Memory B cell (primary cell): ENCODE data around the gene LSM3.
A peak's percentile ranks its signal among the peaks of the same experiment; 100 is the strongest.

Experiments used
- ATAC-seq: fragments of 150-1000 bp; cut with Tn5 transposase; 2 replicates; pipeline ENCODE4 v1.10.0; 2021; ENCODE audit warnings: low read depth, mild to moderate bottlenecking, moderate library complexity
- DNase-seq, 2 donors: peaks; one replicate each; pipeline ENCODE4 v3.0.0; 2022; ENCODE audit warnings: low spot score in 2 of 2
- H3K27ac Mint-ChIP-seq: one replicate; pipeline ENCODE4 v1.8.0; 2022; ENCODE audit warnings: mild to moderate bottlenecking, moderate library complexity, mixed read lengths
- H3K27me3 Mint-ChIP-seq: one replicate; pipeline ENCODE4 v1.8.0; 2022; ENCODE audit warnings: mixed read lengths
- H3K36me3 Mint-ChIP-seq: one replicate; pipeline ENCODE4 v1.8.0; 2022; ENCODE audit warnings: mild to moderate bottlenecking, mixed read lengths
- H3K4me1 Mint-ChIP-seq: one replicate; pipeline ENCODE4 v1.8.0; 2022; ENCODE audit warnings: mixed read lengths
- H3K4me3 Mint-ChIP-seq: one replicate; pipeline ENCODE4 v1.8.0; 2022; ENCODE audit warnings: mild to moderate bottlenecking, moderate library complexity, mixed read lengths
- H3K9me3 Mint-ChIP-seq: one replicate; pipeline ENCODE4 v1.8.0; 2022; ENCODE audit warnings: mixed read lengths

LSM3 gene

DNA sequence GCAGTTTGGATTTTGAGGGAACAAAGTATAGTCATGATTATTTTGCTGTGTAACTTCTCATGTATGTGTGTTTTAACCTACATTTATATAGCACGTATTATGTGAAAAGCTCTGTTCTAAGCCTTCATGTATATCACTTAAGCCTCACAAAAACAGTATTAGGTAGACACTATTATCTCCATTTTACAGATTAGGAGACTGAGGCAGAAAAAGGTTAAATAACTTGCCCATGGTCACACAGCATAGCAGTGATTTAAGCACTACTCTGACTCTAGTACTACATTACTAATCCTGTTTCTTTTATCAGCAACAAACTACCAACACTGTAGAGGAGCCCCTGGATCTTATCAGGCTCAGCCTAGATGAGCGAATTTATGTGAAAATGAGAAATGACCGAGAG is 2.6 kb downstream of the LSM3 start:
- no peaks in the 10 kb centered on the region for H3K27me3 Mint-ChIP-seq
- H3K4me3 Mint-ChIP-seq, result no peak overlapping the region
- peaks cover 14% of the 10 kb centered on the region for H3K36me3 Mint-ChIP-seq
- H3K9me3 Mint-ChIP-seq, result no peaks in the 10 kb centered on the region
- ATAC-seq (no peak), DNase-seq (no peak)
- no peak overlapping the region for H3K27ac Mint-ChIP-seq
- peaks cover 26% of the 10 kb centered on the region for H3K4me1 Mint-ChIP-seq

DNA sequence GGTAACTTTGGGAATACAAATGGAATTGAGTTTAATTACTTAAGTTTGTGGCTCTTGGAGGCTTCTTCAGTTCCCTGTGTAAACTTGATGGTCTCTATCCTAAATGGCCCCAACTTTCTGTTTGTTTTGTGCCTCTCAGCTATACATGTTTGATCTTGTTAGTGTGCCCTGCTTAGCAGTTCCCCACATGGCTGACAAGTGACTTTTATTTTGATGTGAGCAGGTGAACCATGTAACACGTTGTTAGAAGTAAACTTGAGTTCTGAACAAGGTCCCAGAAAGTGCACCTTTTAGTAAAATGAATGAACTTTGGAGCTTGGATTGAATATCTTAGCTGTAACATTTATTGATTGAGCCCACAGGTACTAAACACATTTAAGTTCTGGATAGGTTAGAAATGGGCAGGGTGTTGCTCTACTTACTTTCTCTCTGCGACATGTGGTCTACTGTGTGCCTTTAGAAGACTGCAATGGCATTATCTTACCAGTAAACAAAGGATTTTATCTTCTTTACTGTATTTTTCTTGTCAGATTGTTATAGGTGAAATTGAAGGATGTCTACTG is 4.5 kb downstream of the LSM3 start:
- no peak for ATAC-seq
- Mint-ChIP-seq H3K36me3 (peaks cover 23% of the 10 kb centered on the region), H3K4me1 (peaks cover 19% of the 10 kb centered on the region), H3K27me3 (no peaks in the 10 kb centered on the region), H3K9me3 (no peaks in the 10 kb centered on the region), H3K4me3 (no peak overlapping the region), H3K27ac (no peak overlapping the region)
- DNase-seq, result no peak

DNA sequence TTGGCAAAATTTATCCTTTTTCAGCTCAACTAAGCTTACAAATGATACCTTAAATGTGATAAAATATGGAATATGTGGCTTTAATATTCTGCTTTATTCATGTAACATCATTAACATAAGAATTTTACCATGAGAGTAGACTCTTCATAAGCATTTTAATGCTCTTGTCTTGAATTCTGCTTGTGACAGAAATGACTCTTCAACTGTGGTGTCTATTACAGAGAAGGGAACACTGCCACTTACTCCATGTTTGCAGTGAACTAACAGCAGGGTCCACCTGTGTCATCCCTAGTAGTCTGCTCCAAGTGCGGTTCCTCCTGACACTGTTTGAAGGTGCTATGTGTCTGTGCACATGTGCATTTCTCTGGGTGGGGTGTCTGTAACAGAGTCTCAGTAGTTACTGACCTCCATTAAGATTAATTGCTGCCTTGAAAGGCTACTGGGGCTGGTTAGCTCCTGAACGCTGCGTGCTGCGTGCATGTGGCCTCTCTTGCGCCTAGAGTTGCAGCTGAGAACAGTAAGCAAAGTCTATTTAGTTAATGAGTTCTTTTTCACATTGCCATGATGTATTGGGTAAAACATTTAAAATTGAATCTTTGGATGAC is 8.3 kb downstream of the LSM3 start:
- Mint-ChIP-seq H3K9me3 (no peaks in the 10 kb centered on the region), H3K4me1 (peaks cover 30% of the 10 kb centered on the region), H3K27ac (no peak overlapping the region), H3K36me3 (peaks cover 52% of the 10 kb centered on the region), H3K27me3 (no peaks in the 10 kb centered on the region), H3K4me3 (no peak overlapping the region)
- ATAC-seq (no peak), DNase-seq (no peak)

DNA sequence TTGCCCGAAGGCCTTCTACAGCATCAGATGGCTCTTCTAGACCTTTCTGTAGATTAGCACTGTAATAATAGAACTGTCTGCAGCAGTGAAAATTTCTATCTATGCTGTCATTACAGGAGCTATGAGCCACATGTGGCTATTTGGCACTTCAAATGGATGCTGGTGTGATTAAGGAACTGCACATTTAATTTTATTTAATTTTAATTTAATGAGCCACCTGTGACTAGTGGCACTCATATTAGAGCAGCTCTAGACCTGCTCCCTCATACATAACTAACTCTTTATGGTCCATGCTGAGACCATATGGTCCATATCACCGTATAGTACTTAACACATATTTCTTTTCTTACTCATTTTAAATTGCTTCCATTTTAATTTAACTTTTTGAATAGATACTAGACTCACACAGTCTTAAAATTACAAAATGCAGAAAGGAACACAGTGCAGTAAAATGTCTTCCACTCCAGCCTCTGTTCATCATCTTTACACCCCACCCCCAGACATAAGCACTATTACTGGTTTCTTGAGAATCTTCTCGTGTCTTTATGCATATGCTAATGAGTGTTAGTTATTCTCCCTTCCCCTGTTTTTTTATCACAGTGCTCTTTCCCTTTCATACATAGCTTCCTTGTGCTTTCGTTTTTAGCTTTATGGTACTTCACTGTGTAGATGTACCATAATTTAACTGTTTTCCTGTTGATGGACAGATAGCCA is 9.6 kb downstream of the LSM3 start:
- no peak overlapping the region for H3K4me3 Mint-ChIP-seq
- ATAC-seq (no peak), DNase-seq (no peak)
- peak overlapping the region; percentile 10 for H3K27ac Mint-ChIP-seq
- H3K27me3 Mint-ChIP-seq, result no peaks in the 10 kb centered on the region
- H3K4me1 Mint-ChIP-seq, result peaks cover 29% of the 10 kb centered on the region
- H3K36me3 Mint-ChIP-seq, result peaks cover 49% of the 10 kb centered on the region
- no peaks in the 10 kb centered on the region for H3K9me3 Mint-ChIP-seq

DNA sequence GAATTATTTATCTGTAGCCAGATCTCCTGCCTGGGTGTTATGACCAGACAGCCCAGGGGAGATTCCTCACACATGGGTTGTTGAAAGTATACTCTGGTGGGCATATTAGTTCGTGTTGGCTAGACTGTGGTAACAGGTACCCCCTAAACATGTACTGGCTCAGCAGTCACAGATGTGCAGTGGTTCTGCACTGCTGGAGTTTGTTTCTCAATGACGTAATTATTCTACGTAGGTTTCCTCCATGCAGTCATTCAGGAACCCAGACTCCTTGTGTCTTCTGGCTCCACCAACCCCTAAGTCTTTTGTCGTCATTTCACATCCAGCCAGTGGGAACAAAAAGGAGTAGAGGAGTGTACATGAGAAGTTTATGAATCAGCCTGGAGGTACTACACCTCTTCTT is 16.2 kb downstream of the LSM3 start:
- DNase-seq, result no peak
- H3K27me3 Mint-ChIP-seq, result no peaks in the 10 kb centered on the region
- H3K9me3 Mint-ChIP-seq, result no peaks in the 10 kb centered on the region
- peaks cover 33% of the 10 kb centered on the region for H3K36me3 Mint-ChIP-seq
- H3K4me3 Mint-ChIP-seq, result no peak overlapping the region
- peaks cover 19% of the 10 kb centered on the region for H3K4me1 Mint-ChIP-seq
- peak; percentile 67 for ATAC-seq
- no peak overlapping the region for H3K27ac Mint-ChIP-seq

DNA sequence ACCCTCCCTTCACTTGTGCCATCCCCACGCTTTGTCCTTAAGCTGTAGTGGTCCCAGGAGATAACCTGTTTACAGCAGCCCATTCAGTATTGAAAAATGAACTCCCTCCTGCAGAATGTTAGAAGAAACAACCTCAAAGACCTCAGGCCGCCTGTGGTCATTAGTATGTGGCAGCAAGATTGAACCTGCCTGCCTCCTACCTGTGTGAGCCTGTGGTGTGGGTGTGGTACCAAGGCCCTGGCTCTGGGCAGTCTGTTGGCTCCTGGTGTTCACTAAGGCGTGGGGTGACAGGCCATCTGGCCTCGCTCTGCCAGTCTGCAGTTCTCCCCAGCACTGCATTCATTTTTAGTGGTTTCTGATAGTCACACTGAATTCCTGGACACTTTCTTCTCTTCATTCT is 21.0 kb downstream of the LSM3 start:
- Mint-ChIP-seq H3K27ac (no peak overlapping the region), H3K9me3 (no peaks in the 10 kb centered on the region), H3K36me3 (peaks cover 18% of the 10 kb centered on the region), H3K27me3 (no peaks in the 10 kb centered on the region), H3K4me1 (peaks cover 4% of the 10 kb centered on the region), H3K4me3 (no peak overlapping the region)
- ATAC-seq (no peak), DNase-seq (no peak)

DNA sequence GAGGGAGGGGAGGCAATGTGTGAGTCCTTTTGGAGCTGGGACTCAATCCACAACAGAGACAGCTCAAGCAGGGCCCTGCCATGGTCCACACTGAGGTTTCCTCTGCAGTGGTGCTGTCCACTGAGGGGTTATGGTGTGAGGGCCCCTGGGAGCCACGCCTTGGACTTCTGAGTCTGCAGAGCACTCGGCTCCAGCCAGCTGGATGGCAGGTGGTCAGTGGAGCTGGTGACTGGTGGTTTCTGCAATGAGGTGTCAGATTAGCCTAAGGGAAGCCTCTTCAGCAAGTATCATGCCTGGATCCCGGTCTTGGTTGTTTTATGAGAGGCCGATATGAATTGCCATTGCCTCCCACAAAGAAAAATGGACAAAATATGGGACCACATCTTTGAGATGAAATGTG is 21.7 kb downstream of the LSM3 start:
- DNase-seq (no peak), ATAC-seq (no peak)
- no peaks in the 10 kb centered on the region for H3K27me3 Mint-ChIP-seq
- no peak overlapping the region for H3K27ac Mint-ChIP-seq
- no peaks in the 10 kb centered on the region for H3K9me3 Mint-ChIP-seq
- H3K36me3 Mint-ChIP-seq, result peaks cover 16% of the 10 kb centered on the region
- peaks cover 4% of the 10 kb centered on the region for H3K4me1 Mint-ChIP-seq
- H3K4me3 Mint-ChIP-seq, result no peak overlapping the region

DNA sequence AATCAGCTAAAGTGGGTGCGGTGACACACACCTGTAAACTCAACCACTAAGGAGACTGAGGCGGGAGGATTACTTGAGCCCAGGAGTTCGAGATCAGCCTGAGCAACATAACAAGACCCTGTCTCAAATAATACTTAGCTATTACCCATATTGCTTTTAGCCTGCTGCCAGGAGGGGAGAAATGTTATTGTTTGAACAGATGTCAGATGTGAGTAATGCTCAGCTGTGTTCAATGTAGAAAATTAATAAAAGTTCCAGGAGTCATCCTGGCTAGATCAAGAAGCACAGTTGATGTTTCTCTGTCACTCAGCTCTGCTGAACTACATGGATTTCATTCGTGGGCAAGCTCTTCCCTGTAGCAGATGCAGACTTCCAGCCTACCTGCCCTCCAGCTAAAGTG is 22.2 kb downstream of the LSM3 start:
- no peaks in the 10 kb centered on the region for H3K9me3 Mint-ChIP-seq
- no peaks in the 10 kb centered on the region for H3K27me3 Mint-ChIP-seq
- H3K27ac Mint-ChIP-seq, result no peak overlapping the region
- DNase-seq (no peak), ATAC-seq (no peak)
- peaks cover 4% of the 10 kb centered on the region for H3K4me1 Mint-ChIP-seq
- H3K36me3 Mint-ChIP-seq, result peaks cover 16% of the 10 kb centered on the region
- H3K4me3 Mint-ChIP-seq, result no peak overlapping the region

DNA sequence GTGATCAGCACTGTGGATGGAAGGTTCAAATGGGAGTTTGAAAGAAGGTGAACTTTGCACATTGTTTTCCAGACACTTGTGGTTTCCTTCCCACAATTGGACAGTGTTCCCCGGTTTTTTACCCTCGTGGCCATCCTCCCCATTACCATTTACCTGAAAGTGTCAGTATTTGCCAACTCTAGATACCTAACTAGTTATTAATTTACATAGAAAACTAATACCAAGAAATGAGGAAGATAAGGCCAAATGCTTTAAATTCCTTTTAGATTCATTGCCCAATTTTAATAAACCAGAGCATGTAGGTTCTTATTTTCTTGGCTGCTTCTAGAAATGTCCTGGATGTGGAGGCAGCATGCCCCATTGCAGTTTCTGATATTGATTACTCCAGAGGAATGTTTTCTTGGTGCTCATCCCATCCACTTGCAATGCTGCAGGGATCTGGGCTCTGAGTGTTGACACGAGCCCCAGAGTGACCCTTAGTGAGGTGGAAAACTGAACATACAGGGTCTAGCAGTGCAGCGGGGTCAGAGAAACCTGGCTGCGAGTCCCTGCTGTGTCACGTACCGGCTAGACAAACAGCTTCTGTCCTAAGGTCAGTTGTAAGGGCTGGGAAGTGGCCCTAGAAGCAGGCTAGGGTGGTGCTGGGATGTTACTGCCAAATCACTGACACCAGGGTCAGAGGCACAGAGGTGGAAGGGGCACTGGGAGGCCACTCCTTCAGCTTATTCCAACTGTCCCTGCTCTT is 23.5 kb downstream of the LSM3 start:
- H3K4me3 Mint-ChIP-seq, result no peak overlapping the region
- no peak for DNase-seq
- peaks cover 4% of the 10 kb centered on the region for H3K4me1 Mint-ChIP-seq
- no peak for ATAC-seq
- H3K27me3 Mint-ChIP-seq, result no peaks in the 10 kb centered on the region
- H3K36me3 Mint-ChIP-seq, result peaks cover 14% of the 10 kb centered on the region
- no peaks in the 10 kb centered on the region for H3K9me3 Mint-ChIP-seq
- H3K27ac Mint-ChIP-seq, result no peak overlapping the region

DNA sequence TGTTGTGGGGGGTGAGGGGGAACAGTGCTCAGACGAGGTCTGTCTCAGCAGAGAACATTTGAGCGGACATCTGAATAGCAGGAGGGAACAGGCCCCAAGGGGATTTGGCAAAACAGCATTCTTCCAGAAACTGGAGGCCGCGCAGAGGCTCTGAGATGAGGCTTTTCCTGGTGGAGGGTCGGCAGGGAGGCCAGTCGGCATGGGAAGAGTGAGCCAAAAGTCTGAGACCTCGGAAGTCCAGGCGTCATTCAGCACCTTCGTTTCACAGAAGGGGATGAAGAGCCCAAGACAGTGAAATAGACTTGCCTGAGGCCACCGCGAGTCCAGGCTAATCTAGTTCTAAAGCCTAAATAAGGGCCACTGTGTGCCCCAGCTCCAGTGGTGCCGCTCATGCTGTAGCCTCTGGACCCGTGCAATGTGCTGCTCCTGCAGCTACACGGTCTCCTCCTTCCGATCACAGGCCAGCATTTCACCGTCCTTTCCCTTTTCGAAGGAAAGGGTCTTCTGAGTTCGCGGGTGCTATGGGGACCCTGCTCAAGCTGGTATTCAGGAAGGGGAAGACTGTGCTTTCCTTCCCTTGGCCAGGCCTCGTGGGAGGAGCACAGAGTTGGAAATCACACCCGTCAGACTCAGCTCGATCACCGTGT is 24.4 kb downstream of the LSM3 start:
- Mint-ChIP-seq H3K27me3 (no peaks in the 10 kb centered on the region), H3K4me1 (peaks cover 4% of the 10 kb centered on the region), H3K27ac (no peak overlapping the region), H3K4me3 (no peak overlapping the region), H3K9me3 (no peaks in the 10 kb centered on the region), H3K36me3 (peaks cover 8% of the 10 kb centered on the region)
- no peak for ATAC-seq
- no peak for DNase-seq

DNA sequence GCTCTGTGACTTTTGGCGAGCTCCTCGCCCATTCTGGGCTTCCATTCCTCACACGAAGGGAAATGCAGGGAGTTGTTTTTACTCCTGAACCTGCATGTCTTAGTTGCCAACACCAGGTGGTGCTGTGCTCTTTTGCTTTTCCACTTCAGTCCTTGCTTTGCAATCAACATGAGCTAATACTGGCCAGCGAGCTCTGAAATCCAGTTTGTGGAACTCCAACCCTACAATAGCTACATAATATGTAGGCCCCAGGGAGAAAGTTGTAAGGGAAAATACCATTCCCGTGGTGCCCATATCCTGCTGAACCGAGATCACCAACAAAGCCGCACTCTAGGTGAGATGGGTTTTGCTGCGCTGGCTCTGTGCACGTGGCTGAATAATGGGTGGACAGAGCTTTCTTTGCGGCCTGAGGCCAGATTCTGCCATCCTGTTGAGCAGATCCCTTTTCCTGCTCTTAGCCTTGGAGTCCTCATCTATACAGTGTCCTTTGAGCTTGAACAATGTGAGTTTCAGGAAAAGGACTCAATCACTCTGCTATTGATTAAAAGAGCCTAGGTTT is 25.0 kb downstream of the LSM3 start:
- DNase-seq (peak; percentile 29 to 31), ATAC-seq (peak; percentile 56)
- H3K36me3 Mint-ChIP-seq, result peaks cover 6% of the 10 kb centered on the region
- no peak overlapping the region for H3K4me3 Mint-ChIP-seq
- no peaks in the 10 kb centered on the region for H3K27me3 Mint-ChIP-seq
- no peaks in the 10 kb centered on the region for H3K9me3 Mint-ChIP-seq
- H3K27ac Mint-ChIP-seq, result no peak overlapping the region
- H3K4me1 Mint-ChIP-seq, result peaks cover 4% of the 10 kb centered on the region

DNA sequence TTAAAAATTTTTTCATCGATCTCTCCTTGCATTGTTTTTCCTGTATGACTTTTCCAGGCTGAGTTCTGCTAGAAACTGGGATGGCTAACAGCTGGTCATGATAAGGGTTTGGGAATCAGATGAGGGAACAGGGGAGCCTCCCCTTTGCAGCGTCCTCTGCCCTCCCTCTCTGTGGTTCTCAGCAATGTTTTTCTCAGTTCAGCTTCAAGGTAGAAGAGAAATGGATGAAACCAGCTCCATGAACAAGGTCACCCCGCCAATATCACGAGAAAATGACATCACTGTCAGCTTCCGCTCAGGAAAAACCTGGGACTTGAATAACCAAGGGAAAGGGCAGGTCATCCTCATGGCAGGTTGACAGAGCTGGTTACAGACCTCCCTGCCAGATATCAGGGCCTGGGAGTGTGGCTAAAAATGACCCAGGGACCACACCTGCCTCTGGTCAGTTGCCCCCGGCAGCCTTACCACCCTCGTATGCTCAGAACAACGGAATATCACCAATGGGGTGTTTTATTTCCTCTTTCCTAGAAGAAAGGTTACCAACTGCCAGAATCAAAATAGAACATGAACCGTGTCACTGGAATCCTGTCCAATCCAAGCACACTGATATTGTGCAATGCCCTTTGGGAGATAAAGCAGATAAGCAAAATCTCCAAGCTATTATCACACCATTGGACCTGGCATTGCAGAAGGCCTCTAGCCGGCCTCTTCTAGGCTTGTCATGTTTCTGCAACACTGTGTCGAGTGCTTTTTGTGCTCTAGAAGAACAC is 26.1 kb downstream of the LSM3 start:
- DNase-seq (no peak), ATAC-seq (no peak)
- Mint-ChIP-seq H3K9me3 (no peaks in the 10 kb centered on the region), H3K4me1 (peaks cover 4% of the 10 kb centered on the region), H3K27me3 (peaks cover 4% of the 10 kb centered on the region), H3K27ac (no peak overlapping the region), H3K4me3 (no peak overlapping the region), H3K36me3 (peaks cover 2% of the 10 kb centered on the region)

DNA sequence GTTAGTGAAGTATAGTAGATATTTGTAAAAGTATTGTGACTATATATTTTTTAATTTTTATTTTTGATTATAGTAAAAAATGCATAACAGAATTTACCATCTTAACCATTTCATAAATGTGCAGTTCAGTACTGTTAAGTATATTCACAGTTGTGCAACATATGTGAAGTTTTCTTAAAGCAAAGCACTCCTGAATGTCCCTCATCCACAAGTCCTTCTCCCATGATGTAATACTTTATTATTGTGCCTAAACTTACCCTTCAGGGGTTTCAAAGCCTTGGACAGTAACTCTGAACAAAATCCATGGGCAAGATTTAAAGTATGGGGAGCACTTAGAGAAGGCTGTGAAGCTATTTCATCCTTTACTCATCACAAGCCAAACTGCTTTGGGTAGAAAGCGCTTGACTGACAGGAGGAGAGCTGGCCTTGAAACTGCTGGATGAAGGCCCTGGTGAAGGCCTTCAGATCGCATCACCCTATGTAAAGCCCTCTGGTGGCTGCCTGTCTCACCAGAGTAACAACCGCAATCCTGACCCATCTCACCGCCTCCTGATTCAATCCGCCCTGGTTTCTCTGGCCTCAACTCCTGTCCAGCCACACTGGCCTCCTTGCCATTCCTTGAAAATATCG is 28.0 kb downstream of the LSM3 start:
- DNase-seq, result no peak
- Mint-ChIP-seq H3K27ac (no peak overlapping the region), H3K4me3 (no peak overlapping the region), H3K27me3 (peaks cover 4% of the 10 kb centered on the region), H3K4me1 (peaks cover 4% of the 10 kb centered on the region), H3K9me3 (no peaks in the 10 kb centered on the region), H3K36me3 (no peaks in the 10 kb centered on the region)
- ATAC-seq, result no peak
